ENCODE measurements around the gene TMEM132E. TPM values are rescaled to one million over a fixed set of nuclear protein-coding genes. Genes with fewer than 3 reads are reported as not detected.

The TMEM132E gene
- polyA plus RNA-seq, 12 donors, result 0.08 to 0.74 (median 0.32) TPM; not detected in 2

- DNase-seq, result no peak
Measured at GRCh38 chr17:34568953-34569352, 10.4 kb upstream of the TMEM132E start.

DNA sequence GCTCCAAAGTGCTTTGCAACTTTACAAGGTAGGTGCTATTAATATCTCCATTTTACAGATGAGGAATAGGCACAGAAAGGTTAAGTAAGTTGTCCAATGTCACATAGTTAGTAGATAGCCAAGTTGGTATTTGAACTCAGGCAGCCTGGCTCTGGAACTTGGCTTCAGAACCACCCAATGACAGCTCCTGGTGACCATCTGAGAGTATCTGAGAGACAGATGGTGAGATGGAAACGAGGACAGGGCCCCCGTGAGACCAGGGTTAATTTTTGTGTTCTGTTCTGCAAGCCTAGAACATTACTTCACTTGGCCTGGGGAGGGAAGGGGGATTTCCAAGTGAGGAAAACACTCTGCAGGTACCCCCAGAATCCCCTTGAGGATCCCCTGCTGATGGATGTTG, 9.8 kb upstream of the TMEM132E start:
- DNase-seq, result no peak

- DNase-seq, result no peak
Measured at GRCh38 chr17:34570506-34570905, 8.9 kb upstream of the TMEM132E start.

- DNase-seq, result no peak
Measured at GRCh38 chr17:34571428-34572130, 7.8 kb upstream of the TMEM132E start.

- no peak for DNase-seq
Measured at GRCh38 chr17:34572483-34572882, 6.9 kb upstream of the TMEM132E start.

DNA sequence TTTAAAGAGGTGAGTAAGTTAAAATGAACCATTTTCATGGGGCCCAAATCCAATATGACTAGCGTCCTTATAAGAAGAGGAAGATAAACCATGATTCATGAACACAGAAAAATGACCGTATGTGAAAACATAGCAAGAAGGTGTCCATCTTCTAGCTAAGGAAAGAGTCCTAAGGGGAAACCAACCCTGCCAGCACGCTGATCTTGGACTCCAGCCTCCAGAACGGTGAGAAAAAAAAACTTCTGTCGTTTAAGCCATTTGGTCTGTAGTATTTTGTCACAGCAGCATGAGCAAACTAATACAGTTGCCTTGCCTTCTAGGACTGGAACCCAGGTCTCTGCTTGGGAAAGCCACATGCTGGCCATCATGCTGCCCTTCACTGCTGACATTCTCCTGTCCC, 4.2 kb upstream of the TMEM132E start:
- DNase-seq, result no peak

DNA sequence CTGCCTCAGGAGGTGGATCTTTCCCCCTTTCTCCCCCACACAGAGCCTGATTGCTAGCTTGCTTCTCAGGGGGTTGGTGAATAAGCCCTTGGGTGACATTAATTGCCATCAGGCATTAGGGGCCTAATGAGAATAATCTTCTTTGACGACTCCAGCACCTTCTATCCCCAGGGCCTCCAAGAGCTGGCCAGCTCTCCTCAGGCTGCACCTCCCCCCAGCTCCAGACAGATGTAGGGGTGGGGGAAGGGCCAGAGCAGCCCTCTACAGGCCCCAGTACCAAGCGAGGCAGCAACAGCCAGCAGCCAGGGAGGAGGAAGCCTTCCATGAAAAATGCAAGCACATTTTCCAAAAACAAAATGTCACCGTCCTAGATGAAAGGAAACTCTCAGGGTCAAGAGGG, 1.4 kb upstream of the TMEM132E start:
- DNase-seq, result no peak

- no peak for DNase-seq
Measured at GRCh38 chr17:34578656-34579016, 746 bp upstream of the TMEM132E start.

DNA sequence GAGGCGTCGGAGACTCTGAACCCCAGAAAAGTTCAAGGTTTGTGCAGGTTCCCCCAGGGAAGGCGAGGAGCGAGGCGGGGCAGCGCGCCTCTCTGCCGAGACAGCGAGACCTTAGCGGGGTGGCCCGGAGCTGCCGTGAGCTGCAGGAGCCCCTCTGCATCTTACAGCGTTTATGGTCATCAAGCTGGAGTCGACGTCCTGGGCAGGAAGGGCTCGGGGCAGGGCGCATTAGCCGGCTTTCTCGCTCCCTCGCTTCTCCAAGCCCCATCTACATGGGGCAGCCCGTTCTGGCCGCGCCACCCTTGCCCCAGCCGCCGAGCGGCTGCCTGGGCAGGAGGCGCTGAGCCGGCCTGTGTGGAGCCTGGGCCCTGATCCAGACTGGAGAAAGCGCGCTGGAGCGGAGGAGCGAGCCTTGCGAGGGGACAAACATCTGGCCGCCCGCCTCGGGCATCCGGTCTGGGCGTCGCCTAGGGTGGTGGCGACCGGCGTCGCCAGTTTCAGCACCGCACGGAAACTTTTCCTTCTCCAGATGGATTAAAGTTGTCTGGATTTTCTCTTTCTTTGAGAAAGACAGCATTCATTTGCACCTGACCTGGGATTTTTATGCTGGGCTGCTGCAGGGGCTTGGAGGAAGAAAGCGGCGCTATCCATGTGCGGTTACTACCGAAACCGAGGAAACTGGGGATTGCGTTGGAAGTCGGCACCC, 750 bp downstream of the TMEM132E start:
- no peak for DNase-seq

DNA sequence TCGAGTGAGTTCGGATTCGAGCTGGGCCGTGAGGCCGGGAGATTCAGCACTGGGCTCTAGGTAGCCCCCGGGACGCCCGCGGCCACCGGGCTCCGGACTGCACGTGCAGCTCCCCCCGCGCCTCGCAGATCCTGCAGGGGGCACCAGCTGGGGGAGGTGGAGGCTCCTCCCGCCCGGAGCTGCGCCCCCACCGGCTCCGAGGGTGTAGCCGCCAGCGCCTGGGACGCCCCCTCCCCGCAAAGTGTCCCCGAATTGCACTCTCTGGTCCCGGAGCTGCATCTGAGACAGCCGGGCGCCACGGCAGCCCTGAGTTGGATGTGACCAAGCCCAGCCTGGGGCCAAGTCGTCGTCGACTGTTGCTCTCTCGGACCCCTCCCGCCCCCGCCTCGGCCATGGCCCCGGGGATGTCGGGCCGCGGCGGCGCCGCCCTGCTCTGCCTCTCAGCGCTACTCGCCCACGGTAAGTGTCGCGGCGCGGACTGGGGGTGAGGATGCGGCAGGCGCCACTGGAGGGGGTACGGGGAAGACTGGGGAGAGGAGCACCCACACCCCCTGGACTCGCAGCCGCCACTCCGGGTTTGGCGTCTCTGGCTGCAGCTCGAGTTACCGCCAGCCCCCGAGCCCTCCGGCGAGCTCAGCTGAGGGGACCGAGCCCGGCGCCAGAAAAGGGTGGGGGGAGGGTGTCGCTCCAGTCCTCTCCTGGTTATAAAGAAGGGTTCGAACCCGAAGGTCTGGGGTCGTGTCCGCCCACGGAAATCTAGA, 1.5 kb downstream of the TMEM132E start:
- no peak for DNase-seq

GRCh38 chr17:34581446-34582184, 2.2 kb downstream of the TMEM132E start:
- DNase-seq, result no peak

DNA sequence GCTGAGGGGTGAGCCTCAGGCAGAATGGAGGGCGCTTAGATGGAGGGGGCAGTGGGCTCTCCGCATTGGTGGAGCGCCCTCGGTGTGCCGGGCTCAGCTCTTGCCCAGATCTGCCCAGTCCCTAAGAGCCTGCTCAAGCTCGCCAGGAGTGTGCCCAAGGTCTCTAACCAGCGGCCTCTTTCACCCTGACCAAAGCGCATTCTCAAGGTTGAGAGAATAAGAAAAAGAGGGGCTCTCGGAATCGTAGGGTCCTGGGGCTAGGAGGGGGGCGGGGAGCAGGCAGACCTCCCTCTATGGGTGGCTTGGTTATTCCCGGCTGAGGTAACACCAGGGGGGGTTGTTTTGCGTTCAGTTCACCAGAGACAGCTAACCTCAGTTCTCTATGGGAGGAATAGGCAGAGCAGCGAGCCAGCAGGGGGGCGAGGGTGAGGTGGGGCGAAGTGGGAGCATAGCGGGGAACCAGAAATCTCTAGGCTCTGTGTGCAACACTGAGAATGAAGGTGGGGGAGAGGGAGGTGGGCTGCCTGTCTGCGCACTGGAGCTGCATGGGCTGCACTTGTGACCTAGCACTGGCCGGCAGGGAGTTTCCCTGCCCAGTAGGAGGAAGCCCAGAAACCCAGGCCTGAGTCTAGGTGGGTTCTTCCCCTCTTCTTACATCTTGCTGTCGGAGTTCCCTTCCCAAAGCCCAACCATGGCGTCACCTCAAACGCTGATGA, 3.0 kb downstream of the TMEM132E start:
- no peak for DNase-seq

GRCh38 chr17:34582901-34583245, 3.5 kb downstream of the TMEM132E start:
- DNase-seq, result no peak

DNA sequence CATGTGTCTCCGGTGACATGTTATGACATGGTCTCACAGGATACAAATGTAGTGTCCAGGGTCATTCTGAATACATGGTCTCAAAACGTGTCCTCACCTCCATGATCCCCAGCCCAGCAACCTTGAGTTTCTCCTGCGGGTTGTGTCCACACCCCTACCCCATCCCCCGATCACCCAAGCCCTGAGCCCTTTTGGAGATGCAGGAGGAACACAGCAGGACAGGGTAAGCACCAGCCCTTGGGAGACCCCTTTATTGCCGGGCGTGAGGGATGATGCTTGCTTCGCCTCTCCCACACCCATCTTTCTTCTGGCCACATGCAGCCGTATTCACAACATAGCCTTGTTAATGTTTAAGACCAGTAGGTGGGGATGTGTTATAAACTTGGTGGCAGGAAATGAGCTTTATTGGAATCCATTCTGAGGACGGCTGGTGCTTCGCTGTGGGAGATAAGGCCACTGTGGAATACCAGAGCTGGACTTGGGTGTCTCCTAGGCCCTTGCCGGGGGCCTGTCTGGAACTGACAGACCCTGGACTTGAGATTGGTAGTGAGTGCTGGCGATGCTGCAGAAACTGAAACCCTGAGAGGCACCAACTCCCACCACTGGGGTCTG, 5.5 kb downstream of the TMEM132E start:
- no peak for DNase-seq

- no peak for DNase-seq
Measured at GRCh38 chr17:34586346-34586846, 7.0 kb downstream of the TMEM132E start.

- no peak for DNase-seq
Measured at GRCh38 chr17:34588266-34588665, 8.9 kb downstream of the TMEM132E start.

GRCh38 chr17:34589120-34589965, 10.0 kb downstream of the TMEM132E start:
- DNase-seq, result no peak

DNA sequence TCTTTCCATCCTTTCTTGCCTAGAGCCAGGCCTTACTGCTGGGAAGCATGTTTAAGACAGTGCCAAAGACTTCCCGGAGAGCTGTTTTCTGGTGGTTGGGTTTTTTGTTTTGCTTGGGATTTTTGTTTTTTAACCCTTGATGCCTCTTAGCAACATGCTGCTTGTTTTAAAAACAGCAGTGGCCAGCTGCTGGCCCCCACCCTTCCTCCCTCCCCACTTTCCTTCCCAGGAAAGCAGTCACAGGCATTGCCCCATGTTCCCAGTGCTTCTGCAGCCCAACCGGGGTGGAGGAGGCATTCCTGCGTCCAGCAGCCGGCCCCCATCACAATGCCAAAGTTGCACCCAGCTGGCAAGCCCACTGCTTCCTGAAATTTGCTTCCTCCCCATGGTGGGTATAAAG, 12.6 kb downstream of the TMEM132E start:
- DNase-seq, result no peak

- no peak for DNase-seq
Measured at GRCh38 chr17:34596920-34597319, 17.5 kb downstream of the TMEM132E start.

- no peak for DNase-seq
Measured at GRCh38 chr17:34598161-34598776, 18.9 kb downstream of the TMEM132E start.

Data from muscle of arm (tissue), 12 donors.